Measurements from ENCODE around the gene MATR3.
"Not testable (repeated sequence)": the region's sequence is repeated elsewhere in the genome, so short reads cannot be mapped to it uniquely, and the experiment has no call there.

The MATR3 gene

DNA sequence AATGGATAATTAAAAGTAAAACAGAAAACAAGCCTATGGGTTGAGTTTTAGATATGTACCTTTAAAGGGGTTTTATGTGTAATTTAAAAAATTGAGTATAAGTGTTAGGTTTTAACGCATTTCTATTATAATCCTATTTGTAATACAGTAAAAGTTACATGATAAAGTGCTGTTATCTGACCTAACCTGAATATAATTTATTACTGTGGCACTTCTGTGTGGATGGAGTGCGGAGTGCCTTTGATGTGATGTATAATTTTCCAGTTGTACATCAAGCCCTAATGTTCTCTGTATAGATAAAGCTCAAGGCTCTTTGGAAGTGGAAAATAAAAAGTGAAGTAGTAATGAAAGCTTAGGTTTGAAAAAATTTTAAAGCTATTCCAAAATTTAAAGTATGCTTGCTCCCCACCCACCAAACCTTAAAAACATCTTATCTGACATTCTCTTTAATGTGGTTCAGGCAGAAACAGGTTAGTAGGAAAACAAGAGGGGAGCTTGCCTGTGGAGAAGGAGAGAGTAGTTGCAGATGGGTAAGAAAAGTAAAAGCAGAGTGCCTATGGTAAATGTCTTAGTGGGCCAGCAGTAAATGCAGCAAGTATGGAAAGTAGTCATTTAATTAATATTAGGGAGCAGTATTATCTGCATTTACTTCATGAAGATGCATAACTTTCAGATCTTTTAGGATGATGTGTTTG, 4.0 kb downstream of the MATR3 start:
- DNase-seq = no peak

DNA sequence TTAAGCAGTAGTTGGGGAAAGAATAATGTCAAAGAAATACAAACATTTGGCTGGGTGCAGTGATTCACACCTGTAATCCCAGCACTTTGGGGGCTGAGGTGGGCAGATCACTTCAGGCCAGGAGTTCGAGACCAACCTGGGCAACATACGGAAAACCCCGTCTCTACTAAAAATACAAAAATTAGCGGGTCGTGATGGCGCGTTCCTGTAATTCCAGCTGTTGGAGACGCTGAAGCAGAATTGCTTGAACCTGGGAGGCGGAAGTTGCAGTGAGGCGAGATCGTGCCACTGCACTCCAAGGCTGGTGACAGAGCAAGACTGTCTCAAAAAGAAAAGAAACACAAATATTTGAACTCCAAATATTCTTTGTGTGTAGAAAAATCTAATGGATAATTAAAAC, 4.7 kb downstream of the MATR3 start:
- no peak for DNase-seq

DNA sequence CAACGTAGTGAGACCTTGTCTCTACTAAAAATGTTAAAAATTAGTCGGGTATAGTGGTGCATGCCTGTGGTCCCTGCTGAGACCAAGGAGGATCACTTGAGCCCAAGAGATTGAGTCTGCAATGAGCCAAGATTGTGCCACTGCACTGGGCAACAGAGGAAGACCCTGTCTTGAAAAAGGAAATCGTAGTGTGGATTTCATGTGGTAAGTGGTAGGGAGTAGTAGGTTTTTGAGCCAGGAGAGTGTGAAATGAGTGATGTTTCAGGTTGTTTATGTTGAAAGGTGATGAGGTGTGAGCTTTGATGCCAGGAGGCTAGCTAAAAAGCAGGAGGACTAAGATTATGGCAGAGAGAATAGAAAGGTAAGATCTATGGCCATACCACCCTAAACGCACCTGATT, 5.9 kb downstream of the MATR3 start:
- DNase-seq = no peak

DNA sequence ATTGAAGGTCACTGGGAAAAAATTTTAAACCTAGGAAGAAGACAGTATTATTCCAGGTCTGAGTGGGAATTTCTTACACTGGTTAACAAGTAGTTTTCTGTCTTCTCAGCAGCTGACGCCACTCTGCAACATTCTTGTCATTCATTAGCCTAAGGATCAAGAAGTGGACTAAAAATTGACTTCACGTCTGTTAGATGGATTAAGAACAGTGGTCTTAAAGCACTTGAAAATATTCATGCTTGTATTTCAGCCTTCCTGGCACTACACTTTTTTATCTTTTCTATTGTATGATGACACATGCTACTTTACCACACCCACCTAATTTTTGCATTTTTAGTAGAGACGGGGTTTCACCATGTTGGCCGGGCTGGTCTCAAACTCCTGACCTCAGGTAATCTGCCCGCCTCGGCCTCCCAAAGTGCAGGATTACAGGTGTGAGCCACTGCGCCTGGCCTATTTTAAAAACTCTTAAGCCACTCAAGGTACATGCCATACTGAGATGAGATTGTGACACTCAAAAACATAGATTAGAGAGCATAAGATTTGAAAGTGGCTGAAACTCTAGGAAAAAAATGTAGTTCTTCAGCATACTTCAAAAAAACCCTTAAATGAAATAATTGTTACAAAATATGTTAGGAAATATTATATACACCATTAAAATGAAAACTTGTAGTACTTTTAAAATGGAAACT, 8.4 kb downstream of the MATR3 start:
- DNase-seq = no peak

DNA sequence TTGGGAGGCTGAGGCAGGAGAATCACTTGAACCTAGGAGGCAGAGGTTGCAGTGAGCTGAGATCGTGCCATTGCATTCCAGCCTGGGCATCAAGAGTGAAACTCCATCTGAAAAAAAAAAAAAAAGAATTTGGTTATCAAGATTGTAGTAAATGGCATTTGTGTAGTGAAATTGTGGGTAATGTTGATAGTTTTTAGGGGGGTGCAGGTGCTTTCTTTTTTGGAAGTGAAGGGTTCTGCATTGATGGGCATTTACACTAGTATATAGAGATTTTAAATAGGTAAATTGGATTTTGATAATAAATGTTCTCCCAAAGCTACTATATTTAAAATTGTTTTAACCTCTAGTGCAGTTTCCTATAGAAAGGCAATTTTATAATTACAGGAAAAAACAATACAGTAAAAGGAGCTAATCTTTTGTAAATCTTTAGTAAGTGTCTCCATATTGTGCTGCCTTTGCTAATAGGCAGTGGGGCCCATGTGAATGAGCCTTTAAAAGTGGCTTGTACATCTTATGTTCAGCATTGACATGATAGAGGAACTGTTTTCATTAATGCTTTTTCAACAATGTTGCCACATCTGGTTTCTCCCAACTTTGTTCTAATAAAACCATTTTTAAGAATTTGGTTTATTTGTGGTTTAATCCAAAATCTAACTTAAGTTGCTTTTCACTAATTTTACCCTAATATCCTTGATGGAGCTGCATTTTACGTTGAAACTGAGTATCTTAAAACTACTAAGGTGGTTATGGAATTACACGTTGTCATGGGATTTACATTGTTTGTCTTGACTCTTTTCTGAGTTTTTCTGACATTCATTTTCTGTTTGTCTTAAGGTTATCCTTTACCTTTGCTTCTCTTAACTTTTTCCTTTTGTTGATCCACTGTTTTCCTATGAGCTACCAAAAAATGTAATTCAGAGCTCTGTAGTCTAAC, 11.1 kb downstream of the MATR3 start:
- DNase-seq = no peak

DNA sequence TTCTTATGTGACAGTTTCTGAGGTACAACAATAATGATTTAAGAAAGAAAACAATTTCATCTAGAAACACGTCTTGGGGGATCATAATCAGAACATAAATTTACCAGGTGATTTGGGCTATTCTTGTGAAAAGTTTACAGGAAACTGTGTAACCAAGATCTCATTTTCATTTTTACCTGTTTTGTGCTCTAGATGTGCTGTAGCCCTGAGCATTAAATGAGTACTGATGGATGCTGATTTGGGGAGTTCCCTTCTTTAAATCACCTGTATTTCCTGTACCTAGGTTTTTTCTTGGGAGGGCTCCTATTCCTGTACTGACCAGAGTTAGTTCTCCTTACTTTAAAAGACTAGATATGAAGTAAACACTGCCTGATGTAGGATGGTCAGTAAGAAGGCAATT, 12.7 kb downstream of the MATR3 start:
- DNase-seq = no peak

DNA sequence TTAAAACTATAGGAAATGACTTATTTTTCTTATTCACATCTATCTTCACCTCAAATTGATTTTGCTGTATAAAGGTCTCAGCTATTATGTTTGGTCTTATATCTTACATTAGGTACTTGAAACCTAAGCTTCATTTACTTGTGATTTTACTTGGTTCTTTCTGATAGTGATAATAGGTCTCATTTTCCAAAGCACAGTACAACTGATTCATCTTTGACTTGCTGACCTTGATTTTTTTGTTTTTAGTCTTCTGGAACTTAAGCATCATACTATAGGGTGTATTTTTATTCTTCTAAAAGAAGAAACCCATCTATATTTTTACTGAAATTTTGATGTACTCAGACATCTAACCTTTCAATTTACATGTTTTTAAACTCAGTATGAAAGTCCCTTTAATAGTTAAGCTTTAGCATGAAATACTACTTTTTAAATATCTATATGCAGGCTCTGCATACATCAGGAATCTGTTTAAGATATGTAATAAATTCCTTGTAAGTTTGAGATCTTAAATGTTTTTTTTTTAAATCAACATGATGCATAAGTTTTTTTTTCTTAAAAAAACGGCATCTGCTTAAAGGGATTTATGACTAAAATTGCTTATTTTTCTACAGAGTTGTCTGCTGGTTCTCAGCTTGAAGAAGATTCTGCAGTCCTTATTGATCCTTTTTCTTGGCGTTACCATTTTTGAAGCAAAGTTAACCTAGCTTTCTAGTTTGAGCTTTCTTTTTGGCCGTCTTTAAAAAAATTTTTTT, 13.3 kb downstream of the MATR3 start:
- DNase-seq = no peak

DNA sequence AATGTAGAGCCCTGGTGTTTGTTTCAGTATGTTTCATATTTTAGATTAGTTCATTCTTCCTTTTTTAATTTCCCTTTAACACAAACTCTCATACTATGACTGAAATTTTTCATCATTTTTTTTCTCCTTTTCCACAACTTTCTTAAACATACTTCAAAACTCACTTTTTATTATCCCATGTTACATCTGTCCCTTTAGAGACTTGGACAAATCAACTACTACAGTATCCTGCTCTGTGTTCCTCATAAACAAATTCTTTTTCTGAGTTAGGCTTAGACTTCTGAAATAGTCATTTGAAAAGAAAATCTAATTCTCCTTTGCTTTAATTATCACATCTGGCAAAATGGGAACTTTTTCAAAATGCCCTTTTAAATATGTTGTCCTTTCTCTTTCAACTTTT, 15.3 kb downstream of the MATR3 start:
- no peak for DNase-seq

DNA sequence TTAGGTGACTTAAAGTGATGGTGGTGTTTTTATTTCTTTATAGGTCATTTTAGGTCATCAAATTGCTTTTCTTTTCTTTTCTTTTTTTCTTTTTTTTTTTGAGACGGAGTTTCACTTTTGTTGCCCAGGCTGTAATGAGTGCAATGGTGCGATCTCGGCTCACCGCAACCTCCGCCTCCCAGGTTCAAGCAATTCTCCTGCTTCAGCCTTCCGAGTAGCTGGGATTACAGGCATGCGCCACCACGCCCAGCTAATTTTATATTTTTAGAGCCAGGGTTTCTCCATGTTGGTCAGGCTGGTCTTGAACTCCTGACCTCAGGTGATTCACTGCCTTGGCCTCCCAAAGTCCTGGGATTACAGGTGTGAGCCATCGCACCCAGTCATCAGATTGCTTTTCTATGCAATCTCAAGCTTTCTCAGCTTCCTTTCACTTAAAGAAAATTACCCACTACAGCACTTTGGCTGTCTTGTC, 17.2 kb downstream of the MATR3 start:
- DNase-seq = not testable (repeated sequence)

DNA sequence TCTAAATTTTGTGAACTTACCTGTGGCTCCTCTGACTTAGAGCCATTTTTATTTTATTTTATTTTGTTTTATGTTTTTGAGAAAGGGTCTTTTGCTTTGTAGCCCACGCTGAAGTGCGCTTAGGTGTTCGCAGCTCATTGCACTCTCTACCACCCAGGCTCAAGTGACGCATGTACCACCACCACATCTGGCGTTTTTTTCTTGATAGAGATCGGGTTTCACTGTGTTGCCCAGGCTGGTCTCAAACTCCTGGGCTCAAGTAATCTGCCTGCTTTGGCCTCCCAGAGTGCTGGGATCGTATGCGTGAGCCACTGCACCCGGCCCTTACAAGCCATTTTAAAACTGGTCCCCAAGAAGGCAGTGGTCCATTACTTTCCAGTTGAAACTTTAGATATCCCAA, 18.5 kb downstream of the MATR3 start:
- no peak for DNase-seq

DNA sequence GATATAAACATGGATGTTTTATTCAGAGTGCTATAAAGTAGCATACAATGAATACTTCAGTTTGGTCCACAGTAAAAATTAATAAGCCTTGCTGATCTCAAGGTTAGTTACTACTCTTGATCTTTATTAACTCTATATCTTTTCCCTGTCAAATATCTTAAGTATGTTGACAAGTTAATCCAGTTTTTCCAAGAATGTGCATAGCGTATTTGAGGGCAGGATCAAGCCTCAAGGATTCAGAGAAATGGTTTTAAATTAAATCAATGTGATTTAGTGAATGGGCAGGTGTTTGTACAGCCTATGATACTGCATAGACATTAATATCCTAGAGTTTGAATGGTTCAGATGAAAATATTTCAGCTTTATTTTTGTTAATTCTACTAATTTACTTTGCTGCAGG, 20.7 kb downstream of the MATR3 start:
- no peak for DNase-seq

DNA sequence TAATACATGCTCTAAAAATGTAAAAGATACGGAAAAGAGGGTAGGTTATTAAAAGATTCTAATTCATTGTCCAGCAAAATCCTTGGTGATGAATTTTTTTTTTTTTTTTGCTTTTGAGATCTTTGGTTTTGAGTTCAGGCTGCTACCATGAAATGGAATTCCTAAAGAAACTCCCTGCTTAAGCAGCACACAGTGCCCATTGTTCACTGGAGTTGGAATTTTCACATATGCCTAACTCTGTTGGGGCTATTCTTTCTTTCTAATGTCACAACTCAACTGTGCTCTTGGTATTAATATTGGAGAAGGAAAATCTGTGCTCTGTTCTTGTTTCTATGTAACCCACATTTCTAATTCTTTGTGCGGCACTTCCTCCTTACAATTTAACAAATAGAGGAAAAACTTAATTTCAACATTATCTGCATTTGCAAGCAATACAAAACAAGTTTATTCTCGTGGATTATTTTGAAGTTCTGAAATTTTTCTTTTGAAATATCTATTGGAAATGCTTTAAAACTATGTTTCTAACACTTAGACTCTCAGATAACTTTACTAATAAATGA, 21.6 kb downstream of the MATR3 start:
- DNase-seq = no peak

DNA sequence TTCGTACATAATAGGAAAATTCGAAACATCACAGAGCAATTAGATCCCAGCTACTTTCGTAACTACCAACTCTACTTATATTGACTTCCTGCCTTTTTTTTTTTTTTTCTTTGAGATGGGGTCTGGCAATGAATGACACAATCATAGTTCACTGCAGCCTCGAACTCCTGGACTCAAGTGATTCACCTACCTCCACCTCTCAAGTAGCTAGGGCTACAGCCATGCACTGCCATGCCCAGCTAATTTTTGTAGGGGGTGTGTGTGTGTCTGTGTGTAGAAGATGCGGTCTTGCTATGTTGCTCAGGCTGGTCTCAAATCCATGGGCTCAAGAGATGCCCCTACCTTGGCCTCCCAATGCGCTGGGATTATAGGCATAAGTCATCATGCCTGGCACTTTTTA, 42.3 kb downstream of the MATR3 start:
- DNase-seq = no peak

DNA sequence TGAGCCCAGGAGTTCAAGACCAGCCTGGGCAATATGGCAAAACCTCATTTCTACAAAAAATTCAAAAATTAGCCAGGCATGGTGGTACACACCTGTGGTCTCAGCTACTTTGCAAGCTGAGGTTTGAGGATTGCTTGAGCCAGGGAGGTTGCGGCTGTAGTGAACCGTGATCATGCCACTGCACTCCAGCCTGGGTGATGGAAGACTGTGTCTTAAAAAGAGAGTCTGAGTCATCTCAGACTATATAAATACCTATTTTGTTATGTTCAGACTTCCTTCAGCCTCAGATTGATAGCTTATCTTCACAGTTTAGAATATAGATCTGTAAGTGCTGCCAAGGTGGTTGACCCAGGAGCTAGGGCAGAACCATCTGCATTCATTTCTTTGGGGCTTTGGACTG, 46.5 kb downstream of the MATR3 start:
- no peak for DNase-seq

DNA sequence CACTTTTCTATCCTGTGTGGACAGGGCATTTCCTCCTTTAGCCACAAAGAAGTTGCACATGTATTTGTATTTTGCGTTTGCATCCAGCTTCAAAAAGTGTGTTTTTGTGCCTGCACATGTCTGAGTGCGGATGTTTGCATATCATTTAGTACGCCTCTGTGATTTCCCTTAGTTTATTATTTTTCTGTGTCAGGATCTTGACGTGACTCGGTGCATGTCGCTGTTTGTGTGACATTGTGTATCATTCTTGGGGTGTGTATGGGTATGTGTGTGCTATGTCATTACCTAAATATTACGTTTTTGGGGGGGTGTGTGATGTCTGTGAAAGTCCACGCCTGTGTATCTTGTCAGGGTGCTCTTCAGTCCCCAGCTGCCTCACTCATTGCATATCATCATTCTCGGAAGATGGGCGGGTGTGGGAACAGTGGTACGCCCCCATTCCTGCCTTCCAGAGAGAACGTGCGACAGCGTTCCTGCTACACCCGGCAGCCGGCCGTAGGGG, 47.7 kb downstream of the MATR3 start:
- DNase-seq = no peak

DNA sequence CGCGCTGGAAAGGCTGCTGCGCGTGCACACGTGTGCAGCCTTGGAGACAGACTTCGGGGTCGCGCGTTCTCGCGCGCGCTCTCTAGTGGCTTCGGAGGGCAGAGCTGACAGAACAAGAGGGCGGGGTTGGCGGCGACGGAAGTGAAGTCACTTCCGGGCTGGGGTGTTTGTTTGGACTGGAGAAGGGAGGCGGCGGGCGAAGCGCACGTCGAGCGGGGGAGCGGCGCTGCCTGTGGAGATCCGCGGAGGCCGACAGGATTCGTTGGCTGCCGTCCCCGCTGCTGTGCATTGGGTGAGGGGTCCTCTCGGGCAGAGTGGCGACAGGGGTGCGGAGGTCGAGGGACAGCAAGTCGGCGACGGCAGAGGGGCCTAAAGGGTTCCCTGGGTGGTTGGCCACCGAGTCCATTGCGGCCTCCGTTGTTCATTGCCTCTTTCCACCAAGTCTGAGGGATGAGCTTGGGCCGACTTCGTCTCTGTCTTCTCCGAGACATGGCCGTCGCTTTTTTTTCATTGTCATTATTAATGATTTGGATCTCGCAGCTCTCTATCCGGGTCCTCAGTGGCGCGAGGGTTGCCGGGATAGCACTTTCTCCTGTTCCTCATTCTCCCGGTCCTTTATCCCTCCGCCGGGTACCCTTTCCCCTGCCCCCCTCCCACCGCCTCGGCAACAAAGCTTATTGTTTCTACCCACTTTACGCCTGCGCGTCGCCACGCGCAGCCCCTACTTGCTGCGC, 48.3 kb downstream of the MATR3 start, which contains the start of gene PAIP2:
Gene PAIP2 (plus strand): TSS at position 166 of the 734 bp plus-strand sequence. CDS start 21,931 bp downstream, outside the sequence.
- peak; percentile 98 for DNase-seq

DNA sequence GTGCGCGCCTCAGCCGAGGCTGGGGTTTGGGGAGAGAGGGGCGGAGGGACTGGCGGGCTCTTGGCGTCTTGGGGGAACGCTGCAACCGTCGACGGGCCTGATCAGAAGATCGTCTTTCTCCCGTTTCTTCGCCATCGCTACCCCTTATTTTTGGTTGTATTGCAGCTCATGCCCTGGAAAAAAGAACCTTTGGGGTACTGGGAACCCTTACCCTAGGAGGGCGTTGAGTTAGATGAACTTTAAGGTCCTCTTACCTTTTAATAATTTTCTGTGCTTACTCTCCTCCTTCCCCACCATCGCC, 48.8 kb downstream of the MATR3 start:
- DNase-seq = no peak

DNA sequence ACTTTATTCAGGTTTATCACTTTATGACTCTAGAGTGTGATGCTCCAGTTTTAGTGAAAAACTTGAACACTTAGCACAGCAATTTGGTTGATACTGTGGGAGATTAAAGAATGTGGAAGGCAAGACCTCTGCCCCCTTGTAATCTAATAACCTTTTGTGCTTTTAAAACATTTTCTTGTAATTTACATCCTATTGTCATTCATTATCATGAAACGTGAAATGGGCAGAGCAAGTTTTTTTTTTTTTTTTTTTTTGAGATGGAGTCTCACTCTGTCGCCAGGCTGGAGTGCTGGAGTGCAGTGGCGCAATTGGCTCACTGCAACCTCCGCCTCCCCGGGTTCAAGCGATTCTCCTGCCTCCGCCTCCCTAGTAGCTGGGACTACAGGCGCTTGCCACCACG, 49.9 kb downstream of the MATR3 start:
- DNase-seq = no peak

DNA sequence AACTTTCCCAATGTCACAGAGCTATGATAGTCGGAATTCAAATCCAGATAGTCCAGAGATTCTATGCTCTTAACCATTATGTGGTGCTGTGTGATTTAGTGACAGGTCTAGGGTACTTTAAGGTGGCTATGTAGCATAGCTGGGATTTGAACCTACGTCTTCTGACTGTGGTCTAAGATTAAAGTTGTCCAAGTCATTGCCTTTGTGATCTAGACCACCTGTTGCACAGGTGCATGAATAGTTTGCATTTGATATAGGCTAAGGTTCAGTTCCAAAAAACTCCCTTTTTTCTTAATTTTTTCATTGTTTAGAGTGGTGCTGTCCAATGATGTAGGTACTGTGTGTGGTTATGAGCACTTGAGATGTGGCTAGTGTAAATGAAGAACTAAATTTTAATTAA, 50.6 kb downstream of the MATR3 start:
- no peak for DNase-seq

DNA sequence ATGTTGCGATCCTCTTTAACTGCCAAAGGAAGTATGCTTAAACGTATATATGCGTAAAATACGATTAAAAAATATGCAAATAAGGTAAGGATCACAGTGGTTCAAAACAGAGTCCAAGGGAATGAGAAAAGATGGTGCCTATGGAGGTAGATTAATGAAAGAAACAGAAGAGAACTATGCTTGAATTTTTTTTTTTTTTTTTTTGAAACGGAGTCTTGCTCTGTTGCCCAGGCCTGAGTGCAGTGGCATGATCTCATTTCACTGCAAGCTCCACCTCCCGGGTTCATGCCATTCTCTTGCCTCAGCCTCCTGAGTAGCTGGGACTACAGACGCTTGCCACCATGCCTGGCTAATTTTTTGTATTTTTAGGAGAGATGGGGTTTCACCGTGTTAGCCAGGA, 51.9 kb downstream of the MATR3 start:
- DNase-seq = not testable (repeated sequence)

DNA sequence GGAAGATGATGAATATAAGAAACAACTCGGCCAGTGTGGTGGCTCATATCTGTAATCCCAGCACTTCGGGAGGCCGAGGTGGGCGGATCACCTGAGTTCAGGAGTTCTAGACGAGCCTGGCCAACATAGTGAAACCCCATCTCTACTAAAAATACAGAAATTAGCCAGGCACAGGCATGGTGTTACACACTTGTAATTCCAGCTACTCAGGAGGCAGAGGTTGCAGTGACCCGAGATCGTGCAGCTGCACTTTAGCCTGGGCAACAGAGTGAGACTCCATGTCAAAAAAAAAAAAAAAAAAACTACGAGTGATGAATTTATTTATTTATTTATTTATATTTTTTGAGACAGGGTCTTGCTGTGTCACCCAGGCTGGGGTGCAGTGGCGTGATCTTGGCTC, 54.3 kb downstream of the MATR3 start:
- not testable (repeated sequence) for DNase-seq

DNA sequence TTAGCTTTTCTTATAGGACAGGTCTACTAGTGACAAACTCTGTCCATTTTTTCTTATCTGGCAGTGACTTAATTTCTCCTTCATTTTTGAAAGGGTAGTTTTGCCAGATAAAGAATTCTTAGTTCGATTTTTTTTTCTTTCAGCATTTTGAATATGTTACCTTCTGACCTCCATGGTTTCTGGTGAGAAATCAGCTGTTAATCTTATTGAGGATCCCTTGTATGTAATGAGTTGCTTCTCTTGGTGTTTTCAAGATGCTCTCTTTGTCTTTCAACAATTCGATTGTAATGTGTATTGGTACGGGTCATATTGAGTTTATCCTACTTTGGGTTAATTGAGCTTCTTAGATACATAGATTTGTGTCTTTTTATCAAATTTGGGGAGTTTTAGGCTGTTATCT, 60.6 kb downstream of the MATR3 start:
- DNase-seq = no peak
